ENCODE measurements around the gene CYB5B. TPM values are rescaled to one million over a fixed set of nuclear protein-coding genes. Genes with fewer than 3 reads are reported as not detected.

CYB5B gene
- total RNA-seq (2014; rRNA removed; shearing (Covaris generic)): 78.4 and 103 TPM in 2 replicates

- Histone ChIP-seq H3K36me3 (replicated peaks; ENCODE audit: control insufficient read depth, insufficient read depth, low read length) (peaks cover 4% of the 10 kb centered on the region), H3K27me3 (ENCODE audit: control insufficient read depth, insufficient read depth, low read length) (no peaks in the 10 kb centered on the region)
- DNase-seq: peak; percentile 92
These were observed at the start of gene CYB5B for GRCh38 chr16:69424053-69424934. Gene CYB5B, plus strand, starts transcription at chr16:69424619. Its CDS starts 65 bp downstream, at chr16:69424684.

GRCh38 chr16:69376393-69377059 lies 47.9 kb upstream of the CYB5B start:
- Histone ChIP-seq H3K36me3 (replicated peaks; ENCODE audit: control insufficient read depth, insufficient read depth, low read length) (peaks cover 11% of the 10 kb centered on the region), H3K4me3 (ENCODE audit: insufficient read depth, low read depth, low read length) (no peak overlapping the region), H3K27me3 (ENCODE audit: control insufficient read depth, insufficient read depth, low read length) (no peaks in the 10 kb centered on the region)
- no peak for DNase-seq

More at GRCh38 chr16:69424053-69424934, at the start of gene CYB5B:
- peak within 1 kb of the TSS; percentile 89 for H3K4me3 ChIP-seq (ENCODE audit: insufficient read depth, low read depth, low read length)

DNA sequence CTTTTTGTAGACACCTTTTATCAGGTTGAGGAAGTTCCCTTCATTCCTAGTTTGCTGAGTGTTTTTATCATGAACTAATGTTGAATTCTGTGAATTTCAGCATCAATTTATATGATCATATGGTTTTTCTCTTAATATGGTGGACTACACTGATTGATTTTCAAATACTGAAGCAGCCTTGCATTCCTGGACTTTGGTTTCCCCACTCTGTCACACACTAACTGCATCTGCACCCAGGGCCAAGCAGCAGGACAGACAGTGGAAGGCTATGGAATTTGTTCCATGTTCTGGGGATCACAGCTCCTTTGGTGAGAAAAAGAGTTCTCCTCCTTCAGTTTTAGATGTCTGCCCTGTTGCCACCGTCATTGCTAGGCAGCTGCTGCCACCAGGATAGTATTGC lies 46.4 kb upstream of the CYB5B start:
- H3K27me3 ChIP-seq (ENCODE audit: control insufficient read depth, insufficient read depth, low read length): no peaks in the 10 kb centered on the region
- no peak for DNase-seq
- peaks cover 19% of the 10 kb centered on the region for H3K36me3 ChIP-seq (replicated peaks; ENCODE audit: control insufficient read depth, insufficient read depth, low read length)
- no peak overlapping the region for H3K4me3 ChIP-seq (ENCODE audit: insufficient read depth, low read depth, low read length)

GRCh38 chr16:69378760-69379159 lies 45.7 kb upstream of the CYB5B start:
- H3K36me3 ChIP-seq (replicated peaks; ENCODE audit: control insufficient read depth, insufficient read depth, low read length): peaks cover 21% of the 10 kb centered on the region
- no peak for DNase-seq

GRCh38 chr16:69381231-69381630 lies 43.2 kb upstream of the CYB5B start:
- H3K36me3 ChIP-seq (replicated peaks; ENCODE audit: control insufficient read depth, insufficient read depth, low read length): peaks cover 24% of the 10 kb centered on the region
- no peak for DNase-seq
- no peaks in the 10 kb centered on the region for H3K27me3 ChIP-seq (ENCODE audit: control insufficient read depth, insufficient read depth, low read length)
- no peak overlapping the region for H3K4me3 ChIP-seq (ENCODE audit: insufficient read depth, low read depth, low read length)

More at GRCh38 chr16:69378760-69379159, 45.7 kb upstream of the CYB5B start:
- Histone ChIP-seq H3K4me3 (ENCODE audit: insufficient read depth, low read depth, low read length) (no peak overlapping the region), H3K27me3 (ENCODE audit: control insufficient read depth, insufficient read depth, low read length) (no peaks in the 10 kb centered on the region)

DNA sequence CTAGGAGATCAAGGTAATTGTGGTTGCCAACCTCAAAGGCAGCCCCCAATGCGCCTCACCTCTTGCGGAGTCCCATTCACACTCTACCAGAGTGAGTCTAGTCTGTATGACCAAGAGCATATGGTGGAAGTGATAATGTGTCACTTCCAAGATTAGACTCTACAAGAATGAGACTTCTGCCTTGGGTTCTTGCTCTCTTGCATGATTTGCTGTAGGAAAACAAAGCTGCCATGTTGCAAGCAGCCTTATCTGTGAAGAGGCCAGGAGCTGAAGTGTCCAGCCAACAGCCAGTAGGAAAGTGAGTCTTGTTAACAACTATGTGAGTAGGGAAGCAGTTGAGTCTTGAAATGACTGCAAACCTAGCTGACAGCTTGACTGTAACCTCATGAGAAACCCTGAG lies 42.0 kb upstream of the CYB5B start:
- Histone ChIP-seq H3K36me3 (replicated peaks; ENCODE audit: control insufficient read depth, insufficient read depth, low read length) (peaks cover 24% of the 10 kb centered on the region), H3K4me3 (ENCODE audit: insufficient read depth, low read depth, low read length) (no peak overlapping the region), H3K27me3 (ENCODE audit: control insufficient read depth, insufficient read depth, low read length) (no peaks in the 10 kb centered on the region)
- no peak for DNase-seq

DNA sequence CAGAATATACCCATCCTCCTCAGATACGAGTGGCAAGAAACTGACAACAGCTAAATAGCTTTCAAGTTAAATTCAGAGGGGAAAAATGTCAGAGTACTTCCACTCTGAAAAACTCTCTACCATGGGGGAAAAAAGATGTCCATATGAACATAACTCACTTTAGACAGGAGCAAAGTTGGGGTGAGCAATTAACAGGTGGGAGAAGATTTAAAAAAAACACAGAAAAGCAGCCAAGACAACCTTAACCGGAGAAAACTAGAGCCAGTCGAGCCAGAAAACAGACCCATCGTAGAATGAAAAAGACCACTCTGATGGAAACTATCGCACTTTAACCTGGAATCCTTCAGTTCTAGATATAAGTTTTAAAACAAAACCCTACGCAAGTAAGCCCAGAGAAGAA lies 39.4 kb upstream of the CYB5B start:
- DNase-seq: no peak
- Histone ChIP-seq H3K27me3 (ENCODE audit: control insufficient read depth, insufficient read depth, low read length) (no peaks in the 10 kb centered on the region), H3K36me3 (replicated peaks; ENCODE audit: control insufficient read depth, insufficient read depth, low read length) (peaks cover 14% of the 10 kb centered on the region), H3K4me3 (ENCODE audit: insufficient read depth, low read depth, low read length) (peak overlapping the region; percentile 48)

DNA sequence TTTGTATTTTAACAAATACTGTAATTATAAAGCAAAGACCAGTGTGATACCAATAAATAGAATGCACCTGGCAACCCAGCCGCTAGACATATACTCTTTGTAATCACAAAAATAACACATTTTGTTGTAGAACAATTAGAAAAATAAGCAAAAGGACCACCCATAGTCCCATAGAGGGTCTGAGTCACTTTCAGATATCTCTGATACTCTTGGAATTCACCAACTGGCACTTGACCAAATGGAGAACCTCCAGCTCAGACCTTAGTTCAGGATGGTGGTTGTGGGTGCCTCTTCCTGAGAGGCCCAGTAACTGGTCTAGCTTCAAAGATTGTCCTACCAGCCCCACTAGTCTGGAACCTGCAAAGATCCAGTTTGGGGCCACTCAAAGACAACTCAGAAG lies 37.8 kb upstream of the CYB5B start:
- H3K27me3 ChIP-seq (ENCODE audit: control insufficient read depth, insufficient read depth, low read length): no peaks in the 10 kb centered on the region
- H3K4me3 ChIP-seq (ENCODE audit: insufficient read depth, low read depth, low read length): no peak overlapping the region
- no peak for DNase-seq
- peaks cover 14% of the 10 kb centered on the region for H3K36me3 ChIP-seq (replicated peaks; ENCODE audit: control insufficient read depth, insufficient read depth, low read length)

DNA sequence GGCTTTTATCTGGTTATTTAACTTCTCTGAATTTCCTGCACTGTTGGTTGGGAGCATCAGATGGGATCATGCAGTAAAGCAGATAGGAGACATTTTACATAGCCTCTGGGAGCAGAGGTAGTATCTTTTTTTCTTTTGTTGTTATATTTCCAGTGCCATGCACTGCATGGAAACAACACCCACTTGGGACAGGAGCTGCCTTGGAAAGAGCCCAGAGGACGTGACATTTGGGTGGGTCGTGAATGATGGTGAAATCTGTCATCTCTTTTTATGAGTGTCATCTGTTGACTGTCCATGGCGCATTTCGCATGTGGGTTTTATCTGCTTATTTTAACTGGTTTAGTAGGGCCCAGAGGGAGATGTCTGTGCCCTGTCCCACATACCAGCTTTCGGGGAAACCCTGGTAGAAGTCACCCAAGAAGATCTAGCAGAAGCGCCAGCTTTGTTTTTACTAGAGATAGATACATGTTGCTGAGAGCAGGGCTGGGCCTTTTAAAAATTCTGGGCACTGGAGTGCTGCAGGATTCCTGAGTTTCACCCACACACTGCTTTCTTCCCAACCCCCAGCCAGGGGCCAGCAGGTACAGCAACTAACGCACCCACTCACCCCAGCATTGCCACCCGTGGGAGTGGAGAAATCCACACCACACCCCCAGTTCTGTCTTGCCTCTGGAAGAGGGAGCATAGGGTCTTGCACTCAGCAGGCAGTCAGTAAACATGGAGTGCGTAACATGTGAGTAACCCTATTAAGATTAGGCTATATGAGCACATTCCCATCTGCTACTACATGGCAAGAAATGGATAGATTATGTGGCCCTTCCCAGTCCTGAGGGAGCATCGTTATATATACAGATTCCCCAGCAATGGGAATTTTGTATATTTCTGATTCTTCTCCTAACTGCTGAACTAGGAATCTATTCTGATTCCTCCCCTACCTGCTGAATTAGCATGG lies 30.2 kb upstream of the CYB5B start:
- no peak for DNase-seq

DNA sequence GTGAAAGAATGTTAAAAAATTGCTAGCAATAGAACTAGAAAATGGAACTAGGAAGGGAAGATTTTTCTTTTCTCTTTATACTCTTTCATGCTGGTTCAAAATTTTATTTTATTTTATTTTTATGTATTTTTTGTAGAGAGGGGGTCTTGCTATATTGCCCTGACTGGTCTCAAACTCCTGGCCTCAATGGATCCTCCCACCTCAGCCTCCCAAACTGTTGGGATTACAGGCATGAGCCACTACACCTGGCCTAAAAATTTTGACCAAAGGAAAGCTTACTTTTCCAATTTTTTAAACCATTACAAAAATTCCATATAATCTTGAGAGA lies 28.6 kb upstream of the CYB5B start:
- DNase-seq: no peak
- H3K36me3 ChIP-seq (replicated peaks; ENCODE audit: control insufficient read depth, insufficient read depth, low read length): no peaks in the 10 kb centered on the region
- no peaks in the 10 kb centered on the region for H3K27me3 ChIP-seq (ENCODE audit: control insufficient read depth, insufficient read depth, low read length)
- no peak overlapping the region for H3K4me3 ChIP-seq (ENCODE audit: insufficient read depth, low read depth, low read length)

More for the DNA sequence above, 30.2 kb upstream of the CYB5B start:
- no peaks in the 10 kb centered on the region for H3K36me3 ChIP-seq (replicated peaks; ENCODE audit: control insufficient read depth, insufficient read depth, low read length)
- no peak overlapping the region for H3K4me3 ChIP-seq (ENCODE audit: insufficient read depth, low read depth, low read length)
- H3K27me3 ChIP-seq (ENCODE audit: control insufficient read depth, insufficient read depth, low read length): no peaks in the 10 kb centered on the region

DNA sequence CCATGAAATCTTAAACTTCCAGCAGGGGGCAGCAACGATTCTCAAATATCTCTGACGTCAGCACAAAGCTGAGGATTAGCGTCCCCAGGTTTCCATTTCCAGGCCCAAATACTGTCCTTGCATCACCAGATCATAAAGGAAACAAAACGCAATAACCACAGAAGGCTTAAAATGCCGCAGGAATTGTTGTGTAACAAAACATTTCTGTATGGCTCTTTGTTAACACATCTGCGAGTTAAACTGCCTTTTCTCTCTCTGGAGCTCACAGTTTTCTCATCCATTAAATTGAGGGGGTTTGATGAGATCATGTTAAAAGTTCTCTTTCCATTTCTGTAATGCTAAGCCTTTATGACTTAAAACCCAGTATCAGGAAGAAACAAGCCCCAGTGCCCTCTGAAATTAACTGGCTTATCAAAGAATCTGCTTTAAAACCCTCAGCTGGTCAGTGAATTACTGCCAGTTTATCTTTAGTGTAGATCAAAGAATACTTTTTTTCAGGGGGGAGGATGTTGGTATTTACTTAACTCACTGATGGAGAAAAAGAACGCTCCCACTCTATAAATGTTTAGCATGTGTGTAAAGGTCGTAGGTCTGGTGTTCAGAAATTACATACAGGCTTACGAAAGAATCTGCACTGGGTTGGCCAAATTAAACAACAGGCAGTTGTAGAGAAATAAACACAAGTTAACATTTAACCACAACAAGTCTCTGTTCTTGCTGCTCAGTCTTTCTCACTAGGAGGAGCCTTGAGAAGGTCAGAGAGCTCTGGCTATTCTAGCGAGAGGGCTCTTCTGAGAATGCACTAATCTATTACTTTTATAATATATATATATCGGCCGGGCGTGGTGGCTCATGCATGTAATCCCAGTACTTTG lies 28.0 kb upstream of the CYB5B start:
- Histone ChIP-seq H3K36me3 (replicated peaks; ENCODE audit: control insufficient read depth, insufficient read depth, low read length) (no peaks in the 10 kb centered on the region), H3K4me3 (ENCODE audit: insufficient read depth, low read depth, low read length) (no peak overlapping the region), H3K27me3 (ENCODE audit: control insufficient read depth, insufficient read depth, low read length) (no peaks in the 10 kb centered on the region)
- DNase-seq: peak; percentile 59

DNA sequence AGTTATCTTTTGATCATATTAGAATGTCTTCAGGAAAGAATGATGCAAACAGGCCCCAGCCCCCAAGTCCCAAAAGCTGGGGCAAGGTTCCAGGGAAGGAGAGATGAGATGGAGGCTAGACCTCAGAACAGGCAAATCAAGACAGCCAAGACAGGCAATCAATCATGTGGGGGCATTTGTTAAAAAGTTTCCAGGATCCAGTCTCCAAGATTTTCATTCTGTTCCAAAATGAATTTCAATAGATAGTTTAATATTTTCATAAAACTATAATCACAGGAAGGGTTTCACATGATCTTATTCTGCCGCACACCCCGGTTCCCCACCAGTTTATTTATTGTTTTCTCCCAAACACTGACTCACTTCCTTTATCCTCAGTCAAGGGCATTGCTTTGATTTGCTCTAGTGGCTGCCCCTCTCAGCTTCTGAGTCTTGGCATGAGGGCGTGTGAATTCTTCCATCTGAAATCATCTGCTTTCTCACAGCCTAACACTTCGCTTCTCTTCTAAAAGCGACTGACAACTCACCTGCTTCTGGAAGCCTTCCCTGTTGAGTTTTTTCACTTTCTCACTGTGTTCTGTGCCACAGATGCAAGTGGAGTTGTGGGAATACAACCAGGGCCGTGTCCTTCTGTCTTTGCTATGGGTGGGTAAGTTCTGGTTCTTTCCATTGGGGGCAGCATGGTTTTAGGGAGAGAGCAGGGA lies 26.4 kb upstream of the CYB5B start:
- Histone ChIP-seq H3K4me3 (ENCODE audit: insufficient read depth, low read depth, low read length) (no peak overlapping the region), H3K27me3 (ENCODE audit: control insufficient read depth, insufficient read depth, low read length) (no peaks in the 10 kb centered on the region), H3K36me3 (replicated peaks; ENCODE audit: control insufficient read depth, insufficient read depth, low read length) (no peaks in the 10 kb centered on the region)
- peak; percentile 56 for DNase-seq

DNA sequence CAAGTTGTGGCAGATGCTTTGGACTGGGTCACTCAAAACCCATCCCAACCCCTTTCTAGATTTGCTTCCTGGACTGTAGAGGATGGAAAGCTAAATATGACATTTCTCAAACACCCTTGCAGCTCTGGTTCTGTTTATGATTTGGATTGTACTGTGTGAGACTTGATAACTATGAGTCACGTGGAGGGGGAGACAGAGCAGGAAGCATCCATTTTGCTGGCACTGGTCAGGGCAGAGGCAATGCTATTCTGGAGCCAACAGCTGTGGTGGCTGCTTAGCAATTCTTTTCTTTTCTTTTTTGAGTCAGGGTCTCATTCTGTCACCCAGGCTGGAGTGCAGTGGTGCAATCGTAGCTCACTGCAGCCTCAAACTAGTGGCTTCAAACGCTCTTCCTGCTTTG lies 25.1 kb upstream of the CYB5B start:
- no peak overlapping the region for H3K4me3 ChIP-seq (ENCODE audit: insufficient read depth, low read depth, low read length)
- no peak for DNase-seq
- no peaks in the 10 kb centered on the region for H3K36me3 ChIP-seq (replicated peaks; ENCODE audit: control insufficient read depth, insufficient read depth, low read length)
- H3K27me3 ChIP-seq (ENCODE audit: control insufficient read depth, insufficient read depth, low read length): no peaks in the 10 kb centered on the region

Data from H7 (cell line).